Medulla oblongata (tissue), 1 donor: ENCODE results near the gene NADSYN1.

Experiments
- DNase-seq: peaks from one replicate; pipeline ENCODE4 v3.0.0-alpha.2; 2015; ENCODE audit errors: extremely low spot score

NADSYN1 gene

GRCh38 chr11:71451596-71452198 is 1.3 kb upstream of the NADSYN1 start:
- DNase-seq, result no peak

GRCh38 chr11:71452199-71453036 is 585 bp upstream of the NADSYN1 start:
- DNase-seq, result peak; percentile 64

- no peak for DNase-seq
Observed at GRCh38 chr11:71453918-71454304, 908 bp downstream of the NADSYN1 start.

- DNase-seq, result no peak
Observed at GRCh38 chr11:71454470-71455113, 1.6 kb downstream of the NADSYN1 start.

GRCh38 chr11:71456294-71456693 is 3.3 kb downstream of the NADSYN1 start:
- DNase-seq, result no peak

- DNase-seq, result no peak
Observed at GRCh38 chr11:71456831-71457230, 3.8 kb downstream of the NADSYN1 start.

GRCh38 chr11:71458146-71459070 is 5.4 kb downstream of the NADSYN1 start:
- DNase-seq, result no peak

- no peak for DNase-seq
Observed at GRCh38 chr11:71459076-71459766, 6.2 kb downstream of the NADSYN1 start.

- DNase-seq, result no peak
Observed at GRCh38 chr11:71459767-71460320, 6.8 kb downstream of the NADSYN1 start.

- no peak for DNase-seq
Observed at GRCh38 chr11:71461696-71462095, 8.7 kb downstream of the NADSYN1 start.

- no peak for DNase-seq
Observed at GRCh38 chr11:71462726-71463125, 9.7 kb downstream of the NADSYN1 start.

GRCh38 chr11:71463331-71464211 is 10.6 kb downstream of the NADSYN1 start:
- no peak for DNase-seq

GRCh38 chr11:71465054-71465453 is 12.1 kb downstream of the NADSYN1 start:
- peak; percentile 23 for DNase-seq

GRCh38 chr11:71466358-71466757 is 13.4 kb downstream of the NADSYN1 start:
- DNase-seq, result no peak

- no peak for DNase-seq
Observed at GRCh38 chr11:71467164-71467563, 14.2 kb downstream of the NADSYN1 start.

- DNase-seq, result no peak
Observed at GRCh38 chr11:71470946-71471345, 17.9 kb downstream of the NADSYN1 start.

GRCh38 chr11:71472357-71472885 is 19.4 kb downstream of the NADSYN1 start:
- no peak for DNase-seq

- no peak for DNase-seq
Observed at GRCh38 chr11:71472941-71473792, 20.2 kb downstream of the NADSYN1 start.

- DNase-seq, result no peak
Observed at GRCh38 chr11:71473793-71474080, 20.7 kb downstream of the NADSYN1 start.
